Effector memory CD8-positive, alpha-beta T cell (primary cell): ENCODE measurements around the gene ADISSP.

Experiments
- ATAC-seq: fragments of 150-1000 bp; cut with Tn5 transposase; replicated peaks from 2 replicates; pipeline ENCODE4 v1.10.0; 2021; ENCODE audit warnings: mild to moderate bottlenecking, moderate library complexity
- DNase-seq, 3 experiments: peaks; one replicate each; pipeline ENCODE4 v3.0.0; 2021
- H3K27ac Mint-ChIP-seq, 2 donors: one replicate each; pipeline ENCODE4 v1.8.0; 2022; ENCODE audit warnings: mild to moderate bottlenecking in 2 of 2, mixed read lengths in 2 of 2, moderate library complexity in 2 of 2
- H3K27me3 Mint-ChIP-seq, 2 donors: one replicate each; pipeline ENCODE4 v1.8.0; 2022; ENCODE audit warnings: mixed read lengths in 2 of 2
- H3K36me3 Mint-ChIP-seq: one replicate; pipeline ENCODE4 v1.8.0; 2022; ENCODE audit warnings: mild to moderate bottlenecking, moderate library complexity, mixed read lengths; ENCODE audit not compliant: insufficient read depth
- H3K4me1 Mint-ChIP-seq, 2 donors: one replicate each; pipeline ENCODE4 v1.8.0; 2022; ENCODE audit warnings: low read depth in 2 of 2, mixed read lengths in 2 of 2
- H3K4me3 Mint-ChIP-seq, 2 donors: one replicate each; pipeline ENCODE4 v1.8.0; 2022; ENCODE audit warnings: mild to moderate bottlenecking in 2 of 2, mixed read lengths in 2 of 2, moderate library complexity in 2 of 2
- H3K9me3 Mint-ChIP-seq, 2 donors: one replicate each; pipeline ENCODE4 v1.8.0; 2022; ENCODE audit warnings: mixed read lengths in 2 of 2

ADISSP gene

DNA sequence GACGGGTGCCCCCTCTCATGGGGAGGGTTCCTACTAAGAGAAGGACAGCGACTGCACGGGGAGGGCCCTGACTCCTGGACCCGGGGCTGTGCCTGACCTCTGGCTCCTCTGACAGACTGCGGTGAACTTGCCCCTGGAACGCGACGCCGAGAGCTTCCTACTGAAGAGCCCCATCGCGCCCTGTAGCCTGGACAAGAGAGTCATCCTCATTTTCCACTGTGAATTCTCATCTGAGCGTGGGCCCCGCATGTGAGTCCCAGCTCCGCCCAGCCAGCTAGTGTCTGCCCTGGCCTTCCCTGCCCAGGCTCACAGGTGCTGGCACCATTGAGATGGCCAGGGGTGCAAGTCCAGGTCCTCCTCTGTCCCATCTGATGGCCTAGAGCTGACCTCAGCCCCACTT, 35.7 kb upstream of the ADISSP start:
- ATAC-seq, result no peak
- H3K4me1 Mint-ChIP-seq, result peaks cover 68 to 69% of the 10 kb centered on the region in 2 donors
- no peaks in the 10 kb centered on the region for H3K27me3 Mint-ChIP-seq
- no peak for DNase-seq
- peak overlapping the region; percentile 95 to 96 for H3K27ac Mint-ChIP-seq
- H3K36me3 Mint-ChIP-seq, result peaks cover 77% of the 10 kb centered on the region
- H3K4me3 Mint-ChIP-seq, result no peak overlapping the region
- no peaks in the 10 kb centered on the region for H3K9me3 Mint-ChIP-seq

- DNase-seq, result no peak
- ATAC-seq, result no peak
- peak overlapping the region; percentile 42 to 49 for H3K4me3 Mint-ChIP-seq
- H3K4me1 Mint-ChIP-seq, result peaks cover 73 to 74% of the 10 kb centered on the region in 2 donors
- H3K27ac Mint-ChIP-seq, result peak overlapping the region; percentile 95 to 96
- H3K27me3 Mint-ChIP-seq, result no peaks in the 10 kb centered on the region
- H3K9me3 Mint-ChIP-seq, result no peaks in the 10 kb centered on the region
- H3K36me3 Mint-ChIP-seq, result peaks cover 83% of the 10 kb centered on the region
Observed at GRCh38 chr20:3802524-3803239, 35.1 kb upstream of the ADISSP start.

GRCh38 chr20:3801846-3802245, 34.3 kb upstream of the ADISSP start:
- H3K36me3 Mint-ChIP-seq, result peaks cover 87% of the 10 kb centered on the region
- no peak overlapping the region for H3K4me3 Mint-ChIP-seq
- DNase-seq (no peak), ATAC-seq (no peak)
- peak overlapping the region; percentile 82 to 96 for H3K27ac Mint-ChIP-seq
- H3K27me3 Mint-ChIP-seq, result no peaks in the 10 kb centered on the region
- no peaks in the 10 kb centered on the region for H3K9me3 Mint-ChIP-seq
- H3K4me1 Mint-ChIP-seq, result peaks cover 70 to 73% of the 10 kb centered on the region in 2 donors

DNA sequence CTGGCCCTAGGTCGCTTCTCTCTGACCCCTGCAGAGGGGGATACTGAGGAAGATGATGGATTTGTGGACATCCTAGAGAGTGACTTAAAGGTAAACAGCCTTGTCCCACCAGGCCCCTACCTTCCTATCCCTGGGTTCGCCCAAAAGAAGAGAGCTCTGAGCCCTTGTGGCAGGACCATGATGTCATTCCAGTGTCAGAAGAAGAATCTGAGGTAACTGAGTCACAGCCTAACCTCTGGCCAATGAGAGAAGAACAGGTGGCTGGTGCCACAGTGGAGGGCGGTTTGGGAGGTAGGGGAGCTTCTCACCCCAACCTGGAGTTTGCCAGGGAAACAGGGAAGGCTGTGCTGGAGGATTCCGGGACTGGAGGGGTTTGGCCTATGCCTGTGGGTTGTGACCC, 33.7 kb upstream of the ADISSP start:
- no peaks in the 10 kb centered on the region for H3K27me3 Mint-ChIP-seq
- H3K36me3 Mint-ChIP-seq, result peaks cover 86% of the 10 kb centered on the region
- ATAC-seq (no peak), DNase-seq (no peak)
- H3K9me3 Mint-ChIP-seq, result no peaks in the 10 kb centered on the region
- peaks cover 66 to 71% of the 10 kb centered on the region in 2 donors for H3K4me1 Mint-ChIP-seq
- H3K4me3 Mint-ChIP-seq, result peak overlapping the region in 1 of 2 donors; percentile 99
- H3K27ac Mint-ChIP-seq, result peak overlapping the region; percentile 82 to 96

GRCh38 chr20:3800878-3801260, 33.3 kb upstream of the ADISSP start:
- DNase-seq (no peak), ATAC-seq (no peak)
- H3K4me1 Mint-ChIP-seq, result peaks cover 64 to 71% of the 10 kb centered on the region in 2 donors
- no peaks in the 10 kb centered on the region for H3K27me3 Mint-ChIP-seq
- peak overlapping the region in 1 of 2 donors; percentile 99 for H3K4me3 Mint-ChIP-seq
- H3K9me3 Mint-ChIP-seq, result no peaks in the 10 kb centered on the region
- H3K27ac Mint-ChIP-seq, result peak overlapping the region; percentile 82 to 96
- H3K36me3 Mint-ChIP-seq, result peaks cover 86% of the 10 kb centered on the region

DNA sequence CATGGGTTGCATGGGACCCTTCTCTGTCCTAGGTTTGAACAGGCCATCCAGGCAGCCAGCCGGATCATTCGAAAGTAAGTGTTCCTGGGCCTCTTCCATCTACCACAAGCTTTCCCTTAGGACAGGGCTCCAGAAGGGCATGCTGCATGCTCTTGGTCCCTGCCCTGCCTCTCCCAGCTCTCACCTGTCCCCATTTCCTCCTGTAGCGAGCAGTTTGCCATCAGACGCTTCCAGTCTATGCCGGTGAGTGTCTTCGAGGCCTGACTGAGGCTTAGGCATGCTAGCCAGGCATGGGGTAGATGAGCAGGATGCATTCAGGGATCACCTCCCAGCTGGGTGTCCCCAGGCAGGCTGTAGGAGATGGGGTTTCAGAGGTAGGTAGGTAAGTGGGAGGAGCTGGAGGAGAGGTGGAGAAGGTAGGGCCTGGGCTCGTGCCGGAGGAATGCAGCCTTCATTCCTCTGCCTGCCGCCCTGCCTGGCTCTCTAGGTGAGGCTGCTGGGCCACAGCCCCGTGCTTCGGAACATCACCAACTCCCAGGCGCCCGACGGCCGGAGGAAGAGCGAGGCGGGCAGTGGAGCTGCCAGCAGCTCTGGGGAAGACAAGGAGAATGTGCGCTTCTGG, 32.8 kb upstream of the ADISSP start:
- Mint-ChIP-seq H3K9me3 (no peaks in the 10 kb centered on the region), H3K36me3 (peaks cover 86% of the 10 kb centered on the region), H3K4me3 (peak overlapping the region; percentile 99 to 100), H3K27ac (peak overlapping the region; percentile 82 to 96), H3K4me1 (peaks cover 64 to 70% of the 10 kb centered on the region in 2 donors), H3K27me3 (no peaks in the 10 kb centered on the region)
- DNase-seq (no peak), ATAC-seq (no peak)

- Mint-ChIP-seq H3K9me3 (no peaks in the 10 kb centered on the region), H3K27ac (peak overlapping the region; percentile 94 to 96), H3K4me3 (peak overlapping the region; percentile 99 to 100), H3K36me3 (peaks cover 84% of the 10 kb centered on the region), H3K27me3 (no peaks in the 10 kb centered on the region), H3K4me1 (peaks cover 58 to 62% of the 10 kb centered on the region in 2 donors)
- no peak for DNase-seq
- peak; percentile 7 for ATAC-seq
Observed at GRCh38 chr20:3798908-3799248, 31.3 kb upstream of the ADISSP start.

- Mint-ChIP-seq H3K36me3 (peaks cover 79% of the 10 kb centered on the region), H3K4me3 (peak overlapping the region; percentile 99 to 100), H3K9me3 (no peaks in the 10 kb centered on the region), H3K4me1 (peaks cover 53 to 56% of the 10 kb centered on the region in 2 donors), H3K27me3 (no peaks in the 10 kb centered on the region), H3K27ac (peak overlapping the region; percentile 94 to 96)
- DNase-seq, result no peak
- ATAC-seq, result no peak
Observed at GRCh38 chr20:3798373-3798768, 30.8 kb upstream of the ADISSP start.

GRCh38 chr20:3797592-3798372, 30.2 kb upstream of the ADISSP start:
- H3K9me3 Mint-ChIP-seq, result no peaks in the 10 kb centered on the region
- DNase-seq (no peak), ATAC-seq (no peak)
- no peaks in the 10 kb centered on the region for H3K27me3 Mint-ChIP-seq
- H3K4me1 Mint-ChIP-seq, result peaks cover 49 to 51% of the 10 kb centered on the region in 2 donors
- H3K36me3 Mint-ChIP-seq, result peaks cover 73% of the 10 kb centered on the region
- H3K27ac Mint-ChIP-seq, result peak overlapping the region; percentile 94 to 96
- H3K4me3 Mint-ChIP-seq, result peak overlapping the region; percentile 99 to 100

DNA sequence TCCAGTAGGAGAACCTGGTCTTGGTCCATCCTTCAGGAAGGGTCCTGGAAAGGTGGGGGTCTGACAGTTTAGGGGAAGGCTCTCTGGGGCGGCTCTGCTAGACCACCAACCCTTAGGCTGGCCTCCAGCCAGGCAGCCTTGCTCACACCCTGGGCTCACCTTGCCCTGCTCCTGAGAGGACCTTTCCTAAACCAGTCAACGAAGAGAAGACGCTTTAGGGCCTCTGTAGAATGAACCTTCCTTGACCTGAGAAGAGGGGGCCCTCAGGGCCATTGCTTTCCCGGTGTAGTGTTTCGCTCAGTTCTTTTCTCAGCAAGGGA, 29.6 kb upstream of the ADISSP start:
- Mint-ChIP-seq H3K27ac (peak overlapping the region; percentile 94 to 96), H3K4me1 (peaks cover 44 to 46% of the 10 kb centered on the region in 2 donors), H3K9me3 (no peaks in the 10 kb centered on the region), H3K27me3 (no peaks in the 10 kb centered on the region), H3K4me3 (peak overlapping the region; percentile 99 to 100), H3K36me3 (peaks cover 67% of the 10 kb centered on the region)
- ATAC-seq (no peak), DNase-seq (no peak)

DNA sequence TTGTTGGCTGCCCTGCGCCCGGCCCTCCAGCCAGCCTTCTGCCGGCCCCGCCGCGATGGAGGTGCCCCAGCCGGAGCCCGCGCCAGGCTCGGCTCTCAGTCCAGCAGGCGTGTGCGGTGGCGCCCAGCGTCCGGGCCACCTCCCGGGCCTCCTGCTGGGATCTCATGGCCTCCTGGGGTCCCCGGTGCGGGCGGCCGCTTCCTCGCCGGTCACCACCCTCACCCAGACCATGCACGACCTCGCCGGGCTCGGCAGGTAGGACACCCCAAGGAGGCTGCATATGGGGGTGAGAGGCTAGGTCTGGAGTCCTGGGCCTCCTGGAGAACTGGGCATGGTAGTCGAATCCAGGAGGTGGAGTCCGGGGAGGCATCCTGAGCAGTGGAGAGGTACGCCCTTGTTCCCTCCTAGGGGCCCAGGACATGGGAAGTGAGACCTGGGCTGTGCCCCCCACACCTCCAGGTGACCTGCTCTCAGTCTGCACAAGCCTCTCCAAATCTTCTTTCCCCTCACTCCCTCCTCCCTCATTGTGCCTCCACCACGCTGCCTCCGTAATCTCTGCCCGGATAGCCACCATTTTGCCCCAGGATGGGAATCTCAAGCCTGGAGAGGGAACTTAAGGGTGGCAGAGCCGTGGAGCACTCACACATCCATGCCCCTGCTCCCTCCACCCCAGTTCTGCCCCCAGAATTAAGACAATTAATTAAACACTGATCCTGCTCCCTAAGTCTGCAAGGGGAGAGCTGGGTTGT, 29.1 kb upstream of the ADISSP start:
- Mint-ChIP-seq H3K4me1 (peaks cover 41 to 44% of the 10 kb centered on the region in 2 donors), H3K27ac (peak overlapping the region; percentile 95 to 97), H3K4me3 (peak overlapping the region; percentile 99 to 100), H3K36me3 (peaks cover 61% of the 10 kb centered on the region), H3K27me3 (no peaks in the 10 kb centered on the region), H3K9me3 (no peaks in the 10 kb centered on the region)
- ATAC-seq (no peak), DNase-seq (no peak)

DNA sequence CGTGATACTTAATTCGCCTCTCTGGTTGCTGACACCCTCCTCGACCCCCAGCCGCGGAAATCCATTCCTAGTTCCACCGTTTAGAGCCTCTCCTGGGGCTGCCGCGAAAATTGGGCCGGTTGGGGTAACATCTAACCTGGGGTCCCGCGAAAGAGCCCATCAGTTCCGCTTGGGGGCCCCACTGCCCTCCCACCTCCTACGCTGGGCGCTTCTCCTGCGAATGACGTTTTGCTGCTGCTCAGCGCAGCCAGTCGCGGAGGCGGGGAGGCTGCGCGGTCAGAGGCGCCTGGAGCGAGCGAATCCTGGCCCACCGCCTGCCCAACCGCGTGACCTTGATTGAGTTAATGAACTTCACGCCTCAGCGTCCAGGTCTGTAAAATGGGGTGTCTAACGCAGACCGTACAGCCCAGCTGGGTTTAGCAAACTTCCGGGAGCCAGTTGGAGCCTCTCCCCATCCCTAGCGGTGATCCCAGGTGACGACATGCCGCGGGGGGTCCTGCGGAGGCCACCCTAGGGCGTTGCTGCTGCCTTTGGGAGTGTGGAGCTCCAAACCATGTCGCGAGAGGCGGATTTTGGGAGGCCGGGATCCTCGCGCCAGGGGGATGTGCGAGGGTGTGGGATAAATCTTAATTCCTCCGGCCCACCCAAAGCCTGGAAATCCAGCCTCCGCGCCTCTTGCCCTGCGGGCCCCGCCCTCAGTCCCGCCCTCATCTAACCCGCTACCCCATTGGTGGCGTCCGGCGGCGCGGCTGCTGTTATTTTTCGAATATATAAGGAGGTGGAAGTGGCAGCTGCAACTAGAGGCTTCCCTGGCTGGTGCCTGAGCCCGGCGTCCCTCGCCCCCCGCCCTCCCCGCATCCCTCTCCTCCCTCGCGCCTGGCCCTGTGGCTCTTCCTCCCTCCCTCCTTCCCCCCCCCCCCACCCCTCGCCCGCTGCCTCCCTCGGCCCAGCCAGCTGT, 28.2 kb upstream of the ADISSP start, which contains the start of gene CDC25B:
Gene CDC25B (plus strand): TSS at position 800 of the 958 bp plus-strand sequence. CDS start 222 bp downstream, outside the sequence.
- DNase-seq (peak; percentile 80 to 85 (median 84)), ATAC-seq (peak; percentile 82)
- Mint-ChIP-seq H3K4me1 (peaks cover 39 to 41% of the 10 kb centered on the region in 2 donors), H3K9me3 (no peaks in the 10 kb centered on the region), H3K27me3 (no peaks in the 10 kb centered on the region), H3K36me3 (peaks cover 53% of the 10 kb centered on the region), H3K27ac (peak within 1 kb of the TSS; percentile 95 to 97), H3K4me3 (peak within 1 kb of the TSS; percentile 99 to 100)
